Neutrophil (primary cell): Measurements from ENCODE around the gene BRIP1.

Experiments used
- H3K27ac ChIP-seq: fragments of 200-600 bp; sonication (generic); 2 replicates; pipeline ENCODE4 v1.5.1; 2016; ENCODE audit warnings: mild to moderate bottlenecking, moderate library complexity
- H3K27me3 ChIP-seq: fragments of 200-600 bp; sonication (generic); 2 replicates; pipeline ENCODE4 v1.6.0; 2016; ENCODE audit warnings: mild to moderate bottlenecking
- H3K36me3 ChIP-seq: fragments of 200-600 bp; sonication (generic); 2 replicates; pipeline ENCODE4 v1.5.1; 2017
- H3K4me1 ChIP-seq, 2 experiments: fragments of 200-600 bp in 1 of 2; sonication (generic) in 1 of 2; 1 replicate in 1 of 2; 2 replicates in 1 of 2; pipeline versions ENCODE4 v1.5.1 to v1.6.1; 2013 to 2016; ENCODE audit warnings: low read depth in 1 of 2, low read length in 1 of 2, mild to moderate bottlenecking in 1 of 2, moderate library complexity in 1 of 2; ENCODE audit not compliant: control insufficient read depth in 1 of 2, insufficient read depth in 1 of 2
- H3K4me3 ChIP-seq, 2 experiments: fragments of 200-600 bp in 1 of 2; sonication (generic) in 1 of 2; 1 replicate in 1 of 2; 2 replicates in 1 of 2; pipeline ENCODE4 v1.5.1; 2013 to 2016; ENCODE audit warnings: low read depth in 1 of 2, low read length in 1 of 2, mild to moderate bottlenecking in 1 of 2, moderate library complexity in 1 of 2
- H3K9me3 ChIP-seq: fragments of 200-600 bp; sonication (generic); 2 replicates; pipeline ENCODE4 v1.5.1; 2016
- CTCF ChIP-seq: fragments of 200-600 bp; sonication (generic); IDR thresholded peaks from 2 replicates; pipeline ENCODE4 v1.5.1; 2016; ENCODE audit warnings: antibody characterized with exemption

BRIP1 gene

DNA sequence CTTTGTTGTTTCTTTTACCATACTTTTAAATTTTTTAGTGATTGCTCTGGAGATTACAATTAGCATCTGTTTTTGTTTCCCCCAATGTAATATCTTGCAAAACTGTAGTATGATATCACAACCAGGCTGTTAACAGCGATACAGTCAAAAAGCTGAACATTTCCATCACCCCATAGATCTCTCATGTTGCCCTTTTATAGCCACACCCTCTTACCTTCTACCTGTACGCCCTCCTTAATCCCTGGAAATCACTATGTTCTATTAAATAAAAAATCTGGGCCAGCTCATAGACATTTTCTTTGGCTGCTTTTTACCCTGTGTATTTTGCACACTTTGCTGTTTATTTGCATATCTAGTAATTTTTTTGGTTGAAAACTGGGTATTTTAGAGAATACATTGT, 205.1 kb downstream of the BRIP1 start:
- H3K27me3 ChIP-seq, result no peaks in the 10 kb centered on the region
- no peaks in the 10 kb centered on the region for H3K36me3 ChIP-seq
- H3K27ac ChIP-seq, result no peak overlapping the region
- H3K4me1 ChIP-seq, result no peaks in the 10 kb centered on the region
- H3K4me3 ChIP-seq, result no peak overlapping the region
- no peaks in the 10 kb centered on the region for H3K9me3 ChIP-seq
- no peak for TF ChIP-seq CTCF

DNA sequence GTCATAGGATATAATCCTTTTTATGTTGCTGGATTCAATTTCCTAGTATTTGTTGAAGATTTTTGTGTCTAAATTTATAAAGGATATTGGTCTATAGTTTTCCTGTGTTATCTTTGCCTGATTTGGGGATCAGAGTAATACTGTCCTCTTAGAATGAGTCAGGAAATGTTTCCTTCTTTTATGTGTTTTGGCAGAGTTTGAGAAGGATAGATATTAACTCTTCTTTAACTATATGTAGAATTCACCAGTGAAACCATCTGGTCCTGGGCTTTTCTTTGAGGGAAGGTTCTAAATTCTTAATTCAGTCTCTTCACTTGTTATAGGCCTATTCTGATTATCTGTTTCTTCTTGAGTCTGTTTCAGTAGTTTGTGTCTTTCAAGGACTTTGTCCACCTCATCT, 206.0 kb downstream of the BRIP1 start:
- Histone ChIP-seq H3K9me3 (no peaks in the 10 kb centered on the region), H3K27ac (no peak overlapping the region), H3K4me1 (no peaks in the 10 kb centered on the region), H3K4me3 (no peak overlapping the region), H3K36me3 (no peaks in the 10 kb centered on the region), H3K27me3 (no peaks in the 10 kb centered on the region)
- no peak for TF ChIP-seq CTCF

GRCh38 chr17:61656721-61657217, 206.6 kb downstream of the BRIP1 start:
- no peaks in the 10 kb centered on the region for H3K9me3 ChIP-seq
- no peaks in the 10 kb centered on the region for H3K27me3 ChIP-seq
- no peak overlapping the region for H3K27ac ChIP-seq
- H3K4me1 ChIP-seq, result no peaks in the 10 kb centered on the region
- no peak for TF ChIP-seq CTCF
- no peaks in the 10 kb centered on the region for H3K36me3 ChIP-seq
- no peak overlapping the region for H3K4me3 ChIP-seq

GRCh38 chr17:61650749-61651148, 212.6 kb downstream of the BRIP1 start:
- no peaks in the 10 kb centered on the region for H3K36me3 ChIP-seq
- no peaks in the 10 kb centered on the region for H3K4me1 ChIP-seq
- no peak for TF ChIP-seq CTCF
- H3K4me3 ChIP-seq, result no peak overlapping the region
- H3K27me3 ChIP-seq, result no peaks in the 10 kb centered on the region
- H3K9me3 ChIP-seq, result no peaks in the 10 kb centered on the region
- no peak overlapping the region for H3K27ac ChIP-seq

- Histone ChIP-seq H3K4me3 (no peak overlapping the region), H3K27ac (no peak overlapping the region), H3K27me3 (peaks cover 4% of the 10 kb centered on the region), H3K36me3 (no peaks in the 10 kb centered on the region), H3K4me1 (no peaks in the 10 kb centered on the region), H3K9me3 (no peaks in the 10 kb centered on the region)
- no peak for TF ChIP-seq CTCF
These were observed 214.7 kb downstream of the BRIP1 start for GRCh38 chr17:61648587-61648986.

DNA sequence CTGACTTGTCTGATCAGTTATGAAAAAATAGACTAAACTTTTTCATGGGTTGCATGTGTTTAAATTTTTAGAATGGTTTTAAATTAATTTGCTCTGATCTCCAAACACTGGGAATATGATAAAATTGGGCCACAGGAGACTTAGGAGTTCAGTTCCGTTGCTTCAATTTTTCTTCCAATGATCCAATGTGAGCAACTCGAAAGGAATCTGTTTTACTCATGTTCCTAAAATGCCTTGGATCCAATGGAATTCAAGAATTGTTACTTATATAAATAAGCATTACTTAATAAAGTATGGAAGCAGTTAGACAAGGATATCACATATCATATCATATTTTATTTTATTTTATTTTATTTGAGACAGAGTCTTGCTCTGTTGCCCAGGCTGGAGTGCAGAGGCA, 216.3 kb downstream of the BRIP1 start:
- H3K4me3 ChIP-seq, result no peak overlapping the region
- H3K27ac ChIP-seq, result no peak overlapping the region
- no peaks in the 10 kb centered on the region for H3K36me3 ChIP-seq
- TF ChIP-seq CTCF, result no peak
- no peaks in the 10 kb centered on the region for H3K9me3 ChIP-seq
- H3K27me3 ChIP-seq, result peaks cover 7% of the 10 kb centered on the region
- no peaks in the 10 kb centered on the region for H3K4me1 ChIP-seq
